Neuronal stem cell (in vitro differentiated cells): ENCODE results near the gene SLC24A5.
A peak's percentile ranks its signal among the peaks of the same experiment; 100 is the strongest.

Experiments
- DNase-seq: peaks from one replicate; pipeline ENCODE4 v3.0.0-alpha.2; 2013; ENCODE audit warnings: low spot score
- H2AFZ ChIP-seq: one replicate; pipeline ENCODE4 v1.6.1; 2013; ENCODE audit warnings: mild to moderate bottlenecking, low read length, inconsistent platforms
- H2AK5ac ChIP-seq: 2 replicates; pipeline ENCODE4 v1.6.1; 2013; ENCODE audit warnings: low read depth, mild to moderate bottlenecking, inconsistent platforms, low read length, moderate library complexity, mixed read lengths
- H2BK120ac ChIP-seq: 2 replicates; pipeline ENCODE4 v1.6.1; 2013; ENCODE audit warnings: low read depth, mild to moderate bottlenecking, inconsistent platforms, low read length, moderate library complexity, mixed read lengths
- H2BK12ac ChIP-seq: one replicate; pipeline ENCODE4 v1.6.1; 2013; ENCODE audit warnings: low read length, inconsistent platforms
- H2BK15ac ChIP-seq: 2 replicates; pipeline ENCODE4 v1.6.1; 2013; ENCODE audit warnings: mild to moderate bottlenecking, low read length, inconsistent platforms, mixed read lengths
- H2BK5ac ChIP-seq: one replicate; pipeline ENCODE4 v1.6.1; 2013; ENCODE audit warnings: inconsistent platforms, mild to moderate bottlenecking, low read length, moderate library complexity
- H3K14ac ChIP-seq: one replicate; pipeline ENCODE4 v1.6.1; 2013; ENCODE audit warnings: low read length, inconsistent platforms
- H3K18ac ChIP-seq: 2 replicates; pipeline ENCODE4 v1.6.1; 2013; ENCODE audit warnings: low read length, inconsistent platforms
- H3K23ac ChIP-seq: 2 replicates; pipeline ENCODE4 v1.6.1; 2013; ENCODE audit warnings: low read depth, mild to moderate bottlenecking, mixed read lengths, low read length, inconsistent platforms; ENCODE audit not compliant: poor library complexity
- H3K27ac ChIP-seq: replicated peaks from 3 replicates; pipeline ENCODE4 v1.5.1; 2013; ENCODE audit warnings: low read length, inconsistent platforms
- H3K27me3 ChIP-seq, 3 experiments: 2 replicates each; pipeline ENCODE4 v1.6.1; 2013; ENCODE audit warnings: low read length in 3 of 3, mild to moderate bottlenecking in 2 of 3, inconsistent platforms in 1 of 3, low read depth in 1 of 3, mixed read lengths in 1 of 3, moderate library complexity in 1 of 3; ENCODE audit not compliant: control insufficient read depth in 3 of 3, insufficient read depth in 3 of 3
- H3K36me3 ChIP-seq, 2 donors: replicated peaks in 1 of 2; 2 replicates each; pipeline ENCODE4 v1.6.1; 2013; ENCODE audit warnings: low read length in 2 of 2; ENCODE audit not compliant: control insufficient read depth in 2 of 2, insufficient read depth in 2 of 2
- H3K4ac ChIP-seq: 2 replicates; pipeline ENCODE4 v1.6.1; 2013; ENCODE audit warnings: inconsistent platforms, mild to moderate bottlenecking, low read length, moderate library complexity
- H3K4me1 ChIP-seq, 2 donors: 1 replicate in 1 of 2; 2 replicates in 1 of 2; pipeline ENCODE4 v1.6.1; 2013; ENCODE audit warnings: low read length in 2 of 2, low read depth in 1 of 2; ENCODE audit not compliant: control insufficient read depth in 2 of 2, insufficient read depth in 1 of 2
- H3K4me2 ChIP-seq: one replicate; pipeline ENCODE4 v1.6.1; 2013; ENCODE audit warnings: mild to moderate bottlenecking, low read length, inconsistent platforms; ENCODE audit not compliant: insufficient read depth, poor library complexity, severe bottlenecking
- H3K4me3 ChIP-seq, 2 donors: 2 replicates each; pipeline ENCODE4 v1.5.1; 2013; ENCODE audit warnings: low read length in 2 of 2, mild to moderate bottlenecking in 2 of 2, inconsistent platforms in 1 of 2, moderate library complexity in 1 of 2
- H3K79me1 ChIP-seq: one replicate; pipeline ENCODE4 v1.6.1; 2013; ENCODE audit warnings: low read depth, mild to moderate bottlenecking, inconsistent platforms, low read length, moderate library complexity
- H3K9ac ChIP-seq: one replicate; pipeline ENCODE4 v1.6.1; 2013; ENCODE audit warnings: mild to moderate bottlenecking, low read depth, low read length, inconsistent platforms; ENCODE audit not compliant: poor library complexity
- H3K9me3 ChIP-seq, 2 donors: replicated peaks in 1 of 2; 2 replicates each; pipeline versions ENCODE3 to v1.6.1; 2013; ENCODE audit warnings: low read length in 2 of 2, mild to moderate bottlenecking in 2 of 2, inconsistent platforms in 1 of 2, low read depth in 1 of 2, mixed read lengths in 1 of 2, moderate library complexity in 1 of 2; ENCODE audit not compliant: control insufficient read depth in 2 of 2, insufficient read depth in 1 of 2
- H4K8ac ChIP-seq: one replicate; pipeline ENCODE4 v1.6.1; 2013; ENCODE audit warnings: low read depth, mild to moderate bottlenecking, inconsistent platforms, low read length, moderate library complexity
- H4K91ac ChIP-seq: one replicate; pipeline ENCODE4 v1.6.1; 2013; ENCODE audit warnings: low read length, low read depth, mild to moderate bottlenecking, inconsistent platforms; ENCODE audit not compliant: poor library complexity
- WGBS, 2 donors: extraction: QIAGEN DNeasy Blood & Tissue Kit; methylation state at CpG; one replicate each; pipeline ENCODE4 v1.1.7; 2013; ENCODE audit warnings: missing lambda C conversion rate in 2 of 2, mixed read lengths in 1 of 2; ENCODE audit not compliant: insufficient read length in 2 of 2, insufficient replicate concordance in 1 of 2; ENCODE audit errors: extremely low coverage in 2 of 2; 5-methylcytosine and 5-hydroxymethylcytosine counted together

SLC24A5 gene

DNA sequence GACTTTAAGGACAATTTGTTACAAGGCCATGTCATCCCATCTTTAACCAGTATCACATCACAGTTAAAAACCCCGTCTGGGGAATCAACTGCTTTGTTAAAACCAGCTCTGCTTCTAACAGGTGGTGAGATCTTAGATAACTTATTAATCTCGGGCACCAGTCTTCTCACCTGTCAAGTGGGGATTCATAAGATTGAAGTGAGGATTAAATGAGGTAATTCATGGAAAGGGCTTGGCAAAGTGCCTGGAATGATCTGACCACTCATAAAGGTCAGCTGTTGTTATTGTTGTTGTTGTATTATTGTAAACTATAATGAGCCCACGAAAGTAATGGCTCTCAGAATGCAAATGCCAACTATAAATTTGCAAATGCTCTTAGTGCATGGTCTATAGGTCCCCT lies 30.1 kb upstream of the SLC24A5 start:
- Histone ChIP-seq H2AFZ (no peak overlapping the region), H3K4me3 (no peak overlapping the region), H2AK5ac (no peak overlapping the region), H3K23ac (no peak overlapping the region), H3K36me3 (peaks cover 0 to 2% of the 10 kb centered on the region in 2 donors), H3K9me3 (peaks cover 0 to 3% of the 10 kb centered on the region in 2 donors), H3K14ac (no peak overlapping the region), H3K4me1 (peaks cover 0 to 3% of the 10 kb centered on the region in 2 donors), H2BK12ac (no peak overlapping the region), H2BK5ac (no peak overlapping the region), H4K8ac (no peak overlapping the region), H3K18ac (no peak overlapping the region), H3K27me3 (no peaks in the 10 kb centered on the region), H2BK15ac (no peak overlapping the region), H3K4ac (no peak overlapping the region), H3K4me2 (no peak overlapping the region), H3K27ac (no peak overlapping the region), H4K91ac (no peak overlapping the region), H3K79me1 (no peaks in the 10 kb centered on the region), H3K9ac (no peak overlapping the region), H2BK120ac (no peak overlapping the region)
- no peak for DNase-seq
- no CpG with 5 or more reads among the region's 3 CpGs for WGBS, 2 donors

DNA sequence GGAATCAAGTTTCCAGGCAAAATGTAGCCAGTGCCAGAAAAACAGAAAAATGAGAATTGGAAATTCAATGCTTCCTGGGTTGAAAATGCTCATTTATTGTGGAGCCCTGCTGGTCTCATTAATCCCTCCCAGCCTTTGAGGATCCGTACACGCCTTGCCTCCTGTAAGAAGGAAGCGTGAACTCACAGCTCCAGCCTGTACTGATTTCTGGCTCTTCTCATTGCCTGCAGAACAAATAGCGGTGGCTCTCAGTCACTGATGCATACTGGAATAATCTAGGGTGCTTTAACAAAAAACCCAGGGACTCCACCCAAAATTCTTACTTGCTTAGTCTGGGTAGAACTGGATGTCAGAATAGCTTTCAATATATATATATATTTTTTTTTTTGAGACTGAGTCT lies 29.3 kb upstream of the SLC24A5 start:
- DNase-seq, result no peak
- Histone ChIP-seq H2BK12ac (no peak overlapping the region), H3K36me3 (peaks cover 0 to 2% of the 10 kb centered on the region in 2 donors), H3K9ac (no peak overlapping the region), H3K9me3 (peaks cover 0 to 3% of the 10 kb centered on the region in 2 donors), H2AFZ (no peak overlapping the region), H3K4me2 (no peak overlapping the region), H3K79me1 (no peaks in the 10 kb centered on the region), H2AK5ac (no peak overlapping the region), H3K14ac (no peak overlapping the region), H3K27me3 (no peaks in the 10 kb centered on the region), H2BK120ac (no peak overlapping the region), H3K18ac (no peak overlapping the region), H4K91ac (no peak overlapping the region), H2BK15ac (no peak overlapping the region), H3K4me3 (no peak overlapping the region), H2BK5ac (no peak overlapping the region), H3K4ac (no peak overlapping the region), H4K8ac (no peak overlapping the region), H3K23ac (no peak overlapping the region), H3K27ac (no peak overlapping the region), H3K4me1 (peaks cover 0 to 3% of the 10 kb centered on the region in 2 donors)
- WGBS, 2 donors, result no CpG with 5 or more reads among the region's 4 CpGs

DNA sequence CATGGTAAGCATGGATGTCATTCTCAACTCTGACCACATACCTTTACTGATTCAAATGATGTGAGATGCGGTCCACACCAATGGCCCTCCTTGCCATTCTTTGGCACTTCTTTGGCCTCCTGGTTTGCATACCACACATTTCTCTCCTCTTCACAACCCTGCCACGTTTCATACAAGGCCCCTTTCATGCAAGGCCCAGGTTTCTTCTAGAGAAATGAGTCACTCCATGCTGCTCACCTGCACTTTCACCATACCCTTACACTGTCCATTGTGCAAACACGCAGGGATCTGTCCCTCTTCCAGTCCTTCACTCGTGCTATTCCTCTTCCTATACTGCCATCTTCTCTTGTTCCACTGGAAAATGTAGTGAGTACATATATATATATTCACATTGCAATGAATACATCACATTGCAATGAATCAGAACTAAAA lies 24.4 kb upstream of the SLC24A5 start:
- Histone ChIP-seq H3K9ac (no peak overlapping the region), H3K23ac (no peak overlapping the region), H3K14ac (no peak overlapping the region), H3K4me2 (no peak overlapping the region), H3K79me1 (no peaks in the 10 kb centered on the region), H4K8ac (no peak overlapping the region), H3K4ac (no peak overlapping the region), H2BK5ac (no peak overlapping the region), H2BK12ac (no peak overlapping the region), H2AK5ac (no peak overlapping the region), H3K18ac (no peak overlapping the region), H3K9me3 (no peaks in the 10 kb centered on the region), H2BK15ac (no peak overlapping the region), H3K36me3 (no peaks in the 10 kb centered on the region), H2BK120ac (no peak overlapping the region), H3K27ac (no peak overlapping the region), H3K27me3 (peaks cover 0 to 6% (median 0%) of the 10 kb centered on the region in 3 experiments), H4K91ac (no peak overlapping the region), H3K4me3 (peak overlapping the region in 1 of 2 donors; percentile 45), H3K4me1 (no peaks in the 10 kb centered on the region), H2AFZ (no peak overlapping the region)
- WGBS, 2 donors, result no CpG with 5 or more reads among the region's 4 CpGs
- DNase-seq, result no peak

DNA sequence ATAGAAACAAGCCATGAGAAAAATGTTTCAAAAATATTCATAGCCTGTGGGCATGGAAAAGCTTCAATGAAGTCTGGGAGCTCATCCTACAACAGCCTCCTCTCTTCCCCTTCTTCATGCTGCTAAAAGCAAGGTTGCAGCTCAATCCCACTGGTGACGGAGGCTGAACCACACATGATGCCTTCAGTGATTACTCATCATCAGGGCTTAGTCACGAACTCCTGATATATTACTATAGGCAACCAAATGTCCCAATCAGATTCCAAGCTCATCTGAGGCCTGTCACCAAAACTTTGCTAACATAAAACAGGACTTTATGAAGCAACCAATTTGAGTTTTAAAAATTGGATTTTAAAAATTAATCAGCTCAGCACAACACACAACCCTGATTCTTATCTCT lies 24.0 kb upstream of the SLC24A5 start:
- H3K27ac ChIP-seq, result no peak overlapping the region
- H2BK5ac ChIP-seq, result no peak overlapping the region
- H3K14ac ChIP-seq, result no peak overlapping the region
- H4K8ac ChIP-seq, result no peak overlapping the region
- no peak overlapping the region for H3K9ac ChIP-seq
- no peak for DNase-seq
- H3K18ac ChIP-seq, result no peak overlapping the region
- no peak overlapping the region for H3K4me3 ChIP-seq
- no peak overlapping the region for H2BK12ac ChIP-seq
- peaks cover 0 to 6% (median 0%) of the 10 kb centered on the region in 3 experiments for H3K27me3 ChIP-seq
- H4K91ac ChIP-seq, result no peak overlapping the region
- no peak overlapping the region for H2BK120ac ChIP-seq
- no peak overlapping the region for H3K4ac ChIP-seq
- no peaks in the 10 kb centered on the region for H3K9me3 ChIP-seq
- H3K36me3 ChIP-seq, result no peaks in the 10 kb centered on the region
- no peak overlapping the region for H3K23ac ChIP-seq
- no peaks in the 10 kb centered on the region for H3K4me1 ChIP-seq
- no peak overlapping the region for H3K4me2 ChIP-seq
- no peak overlapping the region for H2AK5ac ChIP-seq
- H2BK15ac ChIP-seq, result no peak overlapping the region
- H2AFZ ChIP-seq, result no peak overlapping the region
- no peaks in the 10 kb centered on the region for H3K79me1 ChIP-seq
- WGBS, 2 donors, result no CpG with 5 or more reads among the region's 2 CpGs
